Endometrium (tissue), 2 donors: Measurements from ENCODE around the gene VASP.

Experiments
- FAIRE-seq: peaks from 2 replicates; lab custom pipeline; 2012; peaks lifted over from hg19 to GRCh38; lab: Jason Lieb, UNC
- donor health status: control.
- donor health status: control.

Gene VASP

DNA sequence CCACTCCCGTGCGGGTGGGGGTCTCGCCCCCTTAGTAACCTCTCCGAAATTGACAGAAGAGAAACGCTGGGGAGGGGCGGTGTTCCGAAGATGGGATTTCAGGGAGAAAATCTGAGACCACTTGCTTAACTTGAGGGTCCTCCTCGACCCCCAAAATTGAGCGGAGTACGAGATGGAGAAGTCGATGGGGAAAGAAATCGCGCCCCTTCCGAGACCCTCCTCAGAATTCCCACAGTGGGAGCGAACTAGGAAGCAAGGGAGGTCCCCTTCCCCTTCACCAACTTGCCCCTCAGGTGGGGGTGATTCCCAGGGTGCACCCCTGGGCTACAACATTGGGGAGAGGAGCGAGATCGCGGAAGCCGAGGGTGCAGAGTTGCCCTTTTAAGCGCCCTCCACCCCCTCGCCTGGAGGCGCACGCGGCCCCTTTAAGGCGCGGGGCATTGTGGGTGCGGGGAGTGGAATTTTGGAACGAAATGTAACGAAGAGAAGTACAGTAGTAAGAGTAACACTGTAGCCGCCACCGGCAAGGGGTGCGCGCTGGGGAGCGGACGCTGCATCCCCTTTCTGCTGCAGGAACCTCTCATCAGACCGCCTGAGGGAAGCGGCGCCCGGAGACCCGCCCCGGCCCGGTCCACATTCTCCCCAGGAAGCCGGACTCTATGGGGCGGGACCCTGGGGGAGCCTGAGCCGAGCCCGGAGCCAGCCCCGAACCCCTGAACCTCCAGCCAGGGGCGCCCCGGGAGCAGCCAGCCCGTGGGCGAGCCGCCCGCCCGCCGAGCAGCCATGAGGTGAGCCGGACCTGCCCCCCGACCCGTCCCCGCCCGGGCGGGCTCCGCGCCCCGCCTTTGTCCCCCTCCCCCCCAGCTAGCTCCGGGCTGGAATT, at the start of gene VASP:
Gene VASP (plus strand): TSS at position 491 of the 883 bp plus-strand sequence. CDS start 293 bp downstream, at position 784.
- no peak for FAIRE-seq

GRCh38 chr19:45457776-45458175, 49.5 kb upstream of the VASP start:
- no peak for FAIRE-seq

GRCh38 chr19:45460807-45461347, 46.4 kb upstream of the VASP start:
- FAIRE-seq, result no peak

DNA sequence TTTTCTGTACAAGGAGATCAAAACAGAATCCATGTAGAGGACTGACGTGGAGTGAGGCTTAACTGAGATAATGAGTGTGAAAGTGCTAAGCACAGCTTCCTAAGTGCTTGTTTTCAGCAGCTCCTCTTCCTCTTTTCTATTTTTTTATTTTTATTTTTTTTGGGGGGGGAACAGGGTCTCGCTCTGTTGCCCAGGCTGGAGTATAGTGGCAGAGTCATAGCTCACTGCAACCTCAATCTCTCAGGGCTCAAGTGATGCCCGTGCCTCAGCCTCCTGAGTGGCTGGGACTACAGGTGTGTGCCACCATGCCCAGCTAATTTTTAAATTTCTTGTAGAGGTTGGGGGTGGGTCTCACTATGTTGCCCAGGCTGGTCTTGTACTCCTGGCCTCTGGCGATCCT, 45.1 kb upstream of the VASP start:
- no peak for FAIRE-seq

- FAIRE-seq, result no peak
Measured at GRCh38 chr19:45463241-45463640, 44.0 kb upstream of the VASP start.

DNA sequence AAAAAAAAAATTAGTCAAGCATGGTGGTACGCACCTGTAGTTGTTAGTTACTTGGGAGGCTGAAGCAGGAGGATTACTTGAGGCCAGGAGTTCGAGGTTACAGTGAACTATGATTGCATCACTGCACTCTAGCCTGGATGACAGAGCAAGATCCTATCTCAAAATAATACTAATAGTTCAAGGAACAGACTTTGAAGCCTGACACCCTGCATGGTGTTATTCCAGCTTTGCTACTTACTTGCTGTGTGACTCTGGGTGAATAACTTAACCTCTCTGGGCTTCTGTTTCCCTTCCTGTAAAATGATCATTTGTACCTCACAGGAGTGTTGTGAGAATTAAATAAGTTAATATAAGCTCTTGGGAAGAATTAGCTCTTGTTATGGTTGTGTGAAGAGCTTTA, 43.0 kb upstream of the VASP start:
- FAIRE-seq, result no peak

DNA sequence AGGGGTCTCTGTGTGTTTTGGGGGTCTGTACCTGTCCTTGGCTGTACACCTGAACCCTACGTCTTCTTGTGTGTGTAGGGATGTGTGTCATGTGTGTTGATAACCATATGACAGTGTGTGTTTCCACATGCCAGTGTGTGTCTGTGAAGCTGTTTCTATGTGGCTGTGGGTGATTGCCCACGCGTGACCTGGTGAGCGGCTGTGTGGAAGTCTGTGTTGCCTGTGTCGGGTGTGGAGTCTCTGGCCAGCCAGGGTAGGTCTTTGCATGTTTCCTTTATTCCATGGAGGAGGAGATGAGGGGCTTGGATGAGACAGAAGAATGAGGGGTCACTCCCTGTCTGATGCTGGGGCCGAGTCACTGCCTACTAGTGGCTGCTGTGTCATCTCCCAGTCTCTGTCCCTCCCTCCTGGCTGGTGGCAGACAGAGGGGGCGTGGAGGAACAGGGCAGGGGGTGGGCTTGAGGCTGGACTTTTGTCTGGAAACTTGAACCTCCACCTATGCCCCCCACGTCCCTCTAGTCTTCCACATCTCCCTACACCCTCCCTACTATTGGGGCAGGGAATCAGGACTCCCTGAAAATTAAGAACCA, 42.3 kb upstream of the VASP start:
- FAIRE-seq, result no peak

GRCh38 chr19:45467115-45467455, 40.2 kb upstream of the VASP start:
- no peak for FAIRE-seq

GRCh38 chr19:45467456-45468158, 39.7 kb upstream of the VASP start, which contains the start of gene FOSB:
TSS of gene FOSB (plus strand) at chr19:45467996. CDS start at chr19:45468587, 591 bp downstream.
- no peak for FAIRE-seq

- FAIRE-seq, result no peak
Measured at GRCh38 chr19:45468159-45468651, 39.1 kb upstream of the VASP start.

DNA sequence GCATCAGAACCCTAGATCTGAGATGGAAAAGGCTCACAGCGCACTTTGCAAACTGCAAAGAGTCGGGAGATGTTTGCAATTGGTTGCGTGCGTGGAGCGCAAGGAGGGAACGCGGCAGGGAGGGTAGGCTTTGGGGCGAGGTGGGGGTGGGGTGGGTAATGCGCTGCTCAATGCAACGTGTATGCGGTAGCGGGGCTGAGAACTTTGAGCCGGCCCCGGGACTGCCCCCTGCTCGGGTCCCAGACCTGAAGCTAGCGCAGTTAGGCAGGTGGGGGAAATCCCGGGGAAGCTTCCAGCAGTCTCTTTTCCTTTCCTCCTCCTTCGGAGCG, 38.5 kb upstream of the VASP start:
- FAIRE-seq, result no peak

GRCh38 chr19:45469132-45469944, 37.9 kb upstream of the VASP start:
- FAIRE-seq, result peak; percentile 91

- no peak for FAIRE-seq
Measured at GRCh38 chr19:45469945-45470761, 37.1 kb upstream of the VASP start.

GRCh38 chr19:45470762-45471081, 36.6 kb upstream of the VASP start:
- FAIRE-seq, result no peak

DNA sequence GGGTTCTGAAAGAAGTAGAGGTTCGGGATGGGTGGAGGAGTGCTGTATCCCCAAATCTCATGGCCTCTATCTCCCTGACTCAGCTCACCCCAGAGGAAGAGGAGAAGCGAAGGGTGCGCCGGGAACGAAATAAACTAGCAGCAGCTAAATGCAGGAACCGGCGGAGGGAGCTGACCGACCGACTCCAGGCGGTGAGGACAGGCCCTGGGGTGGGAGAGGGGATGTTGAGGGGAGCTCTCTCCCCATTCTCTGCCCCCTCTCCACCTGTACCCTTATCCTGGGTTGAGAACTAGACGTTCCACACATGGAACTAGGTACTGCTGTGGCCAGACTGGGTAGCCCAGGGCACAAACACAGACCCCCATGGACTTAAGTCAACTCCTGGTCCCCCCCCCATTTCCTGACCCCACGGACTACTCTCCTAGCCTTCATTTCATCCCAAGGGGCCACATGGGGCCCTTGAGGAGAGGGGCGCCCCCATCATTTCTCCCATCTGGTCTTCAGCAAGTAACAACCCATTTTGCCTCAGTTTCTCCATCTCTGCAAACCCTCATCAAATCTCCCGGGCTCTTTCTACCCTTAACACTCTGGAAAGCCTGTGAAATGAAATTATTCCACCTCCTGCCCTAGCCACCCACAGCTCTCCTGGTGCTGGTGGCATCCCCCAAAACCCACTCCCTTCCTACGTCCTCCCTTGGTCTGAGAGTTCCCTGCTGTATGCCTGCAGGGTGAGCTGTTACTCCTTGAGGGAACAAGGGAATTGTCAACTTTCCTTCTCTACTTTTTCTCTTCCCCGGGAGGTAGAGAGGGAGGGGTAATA, 36.0 kb upstream of the VASP start:
- FAIRE-seq, result no peak

- FAIRE-seq, result no peak
Measured at GRCh38 chr19:45471931-45472562, 35.2 kb upstream of the VASP start.

- no peak for FAIRE-seq
Measured at GRCh38 chr19:45472563-45473366, 34.5 kb upstream of the VASP start.

DNA sequence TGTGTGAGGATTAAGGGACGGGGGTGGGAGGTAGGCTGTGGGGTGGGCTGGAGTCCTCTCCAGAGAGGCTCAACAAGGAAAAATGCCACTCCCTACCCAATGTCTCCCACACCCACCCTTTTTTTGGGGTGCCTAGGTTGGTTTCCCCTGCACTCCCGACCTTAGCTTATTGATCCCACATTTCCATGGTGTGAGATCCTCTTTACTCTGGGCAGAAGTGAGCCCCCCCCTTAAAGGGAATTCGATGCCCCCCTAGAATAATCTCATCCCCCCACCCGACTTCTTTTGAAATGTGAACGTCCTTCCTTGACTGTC, 34.0 kb upstream of the VASP start:
- FAIRE-seq, result no peak
